NCI-H446 (cell line): ENCODE measurements around the gene MYH9.
"Not testable (repeated sequence)": the region's sequence is repeated elsewhere in the genome, so short reads cannot be mapped to it uniquely, and the experiment has no call there.

Source experiments
- DNase-seq, 2 experiments: peaks; one replicate each; lab custom pipeline; 2025; lab: John Stamatoyannopoulos, UW

MYH9 gene

DNA sequence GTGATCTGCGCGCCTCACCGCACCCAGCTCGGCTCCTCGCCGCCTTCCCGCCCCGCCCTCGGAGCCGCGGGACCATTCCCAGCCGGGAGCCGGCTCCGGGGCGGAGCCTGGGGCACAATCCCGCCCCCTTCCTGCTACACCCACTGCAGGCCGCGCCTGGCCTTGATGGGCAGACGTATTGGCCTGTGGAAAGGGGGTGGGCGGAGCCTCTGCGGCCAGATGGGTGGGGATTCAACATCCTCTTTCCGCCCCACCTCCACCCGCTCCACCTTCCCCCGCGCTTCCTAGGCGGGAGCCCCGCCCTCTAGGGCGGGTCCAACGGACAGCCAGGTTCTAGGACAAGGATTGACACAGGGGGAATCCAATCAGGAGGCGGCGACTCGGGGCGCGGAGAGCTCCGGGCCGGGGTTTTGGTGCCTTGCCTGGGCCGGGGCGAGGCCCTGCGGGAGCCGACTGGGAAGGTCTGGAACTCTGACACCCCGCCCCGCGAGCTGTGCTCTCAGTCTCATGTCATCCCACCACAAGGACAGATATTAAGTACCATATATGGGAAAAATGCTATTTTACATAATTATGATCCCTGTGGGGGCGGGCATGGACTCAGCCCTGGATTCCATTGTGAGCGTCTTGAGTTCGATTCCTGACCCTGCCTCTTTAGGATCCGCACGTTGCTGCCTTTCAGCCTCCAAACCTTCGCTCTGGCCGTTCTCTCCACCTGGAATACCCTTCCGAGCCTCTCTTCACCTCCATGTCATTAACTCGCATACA, at the start of gene MYH9:
TSS of gene MYH9 (minus strand) at position 9 of the 768 bp plus-strand sequence. CDS start 38,731 bp downstream, outside the sequence.
- DNase-seq = peak; percentile 97 to 99

DNA sequence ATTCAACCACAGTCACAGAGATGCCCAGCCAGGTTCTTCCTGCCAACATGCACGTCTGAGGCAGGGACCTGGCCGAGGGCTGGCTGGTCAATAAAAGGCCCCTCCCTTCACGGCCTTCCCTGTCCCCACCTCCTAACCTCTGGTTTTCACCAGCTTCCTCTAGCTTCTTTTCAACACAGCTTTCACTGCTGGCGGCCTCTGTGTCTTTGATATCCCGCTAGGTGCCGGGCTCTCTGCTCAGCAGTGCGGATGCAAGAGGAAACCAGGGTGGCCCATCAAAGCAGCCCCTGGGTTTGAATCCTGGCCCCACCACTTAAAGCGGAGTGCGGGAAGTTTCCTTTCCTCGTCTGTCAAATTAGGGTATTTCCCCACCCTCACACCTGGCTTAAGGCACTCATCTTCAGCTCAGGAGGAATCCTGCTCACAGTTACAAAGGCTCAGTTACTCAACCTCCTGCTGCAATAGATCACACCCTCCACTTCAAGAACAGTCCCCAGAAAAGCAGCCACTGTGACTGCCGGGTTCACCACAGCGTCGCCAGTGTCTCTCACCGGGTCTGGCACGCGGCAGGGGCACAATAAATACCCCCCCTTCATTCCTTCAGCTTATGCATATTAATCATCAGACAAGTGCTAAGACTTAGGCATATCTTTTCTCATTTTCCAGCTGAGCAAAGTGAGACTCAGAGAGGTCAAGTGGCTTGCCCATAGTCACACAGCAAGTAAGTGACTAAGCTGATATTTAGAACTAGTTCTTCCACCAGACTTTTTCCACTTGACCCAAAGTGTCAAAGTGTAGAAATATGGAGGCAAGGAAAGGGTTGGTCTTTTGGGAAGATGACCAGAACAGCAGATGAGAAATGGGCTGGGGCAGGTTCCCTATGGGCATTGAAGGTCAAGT, 48.0 kb upstream of the MYH9 start:
- DNase-seq = no peak

DNA sequence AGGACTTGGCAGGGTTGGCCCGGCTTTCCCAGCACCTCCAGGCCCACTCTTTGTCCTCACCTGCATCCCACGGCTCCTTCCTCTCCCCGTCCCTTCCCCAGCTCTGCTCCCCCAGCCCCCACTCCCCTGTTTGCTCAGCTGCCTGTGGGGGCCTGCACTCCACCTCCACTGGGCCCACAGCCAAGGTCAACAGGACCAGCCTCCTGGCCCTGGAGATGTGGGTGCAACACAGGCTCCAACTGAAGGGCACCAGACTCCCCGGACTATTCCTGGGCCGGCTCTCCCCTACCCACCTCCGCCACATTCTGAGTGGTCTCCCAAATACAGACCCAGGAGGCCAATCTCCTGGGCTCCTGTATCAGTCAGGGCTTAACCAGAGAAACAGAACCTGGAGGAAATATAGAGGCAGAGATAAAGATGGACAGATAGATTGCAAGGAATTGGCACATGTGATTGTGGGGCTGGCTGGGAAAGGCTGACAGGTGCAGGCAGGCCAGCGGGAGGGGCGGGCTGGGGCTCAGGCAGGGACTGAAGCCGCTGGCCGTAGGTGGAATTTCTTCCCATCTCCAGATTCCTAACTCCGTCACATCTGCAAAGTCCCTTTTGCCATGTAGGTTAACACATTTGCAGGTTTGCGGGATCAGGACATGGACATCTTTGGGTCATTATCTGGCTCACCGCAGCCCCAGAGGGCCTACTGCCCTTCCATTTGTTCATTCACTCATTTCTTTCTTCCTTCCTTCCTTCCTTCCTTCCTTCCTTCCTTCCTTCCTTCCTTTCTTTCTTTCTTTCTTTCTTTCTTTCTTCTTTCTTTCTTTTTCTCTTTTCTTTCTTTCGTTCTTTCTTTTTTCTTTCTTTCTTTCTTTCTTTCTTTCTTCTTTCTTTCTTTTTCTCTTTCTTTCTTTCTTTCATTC, 45.8 kb upstream of the MYH9 start:
- DNase-seq = no peak

DNA sequence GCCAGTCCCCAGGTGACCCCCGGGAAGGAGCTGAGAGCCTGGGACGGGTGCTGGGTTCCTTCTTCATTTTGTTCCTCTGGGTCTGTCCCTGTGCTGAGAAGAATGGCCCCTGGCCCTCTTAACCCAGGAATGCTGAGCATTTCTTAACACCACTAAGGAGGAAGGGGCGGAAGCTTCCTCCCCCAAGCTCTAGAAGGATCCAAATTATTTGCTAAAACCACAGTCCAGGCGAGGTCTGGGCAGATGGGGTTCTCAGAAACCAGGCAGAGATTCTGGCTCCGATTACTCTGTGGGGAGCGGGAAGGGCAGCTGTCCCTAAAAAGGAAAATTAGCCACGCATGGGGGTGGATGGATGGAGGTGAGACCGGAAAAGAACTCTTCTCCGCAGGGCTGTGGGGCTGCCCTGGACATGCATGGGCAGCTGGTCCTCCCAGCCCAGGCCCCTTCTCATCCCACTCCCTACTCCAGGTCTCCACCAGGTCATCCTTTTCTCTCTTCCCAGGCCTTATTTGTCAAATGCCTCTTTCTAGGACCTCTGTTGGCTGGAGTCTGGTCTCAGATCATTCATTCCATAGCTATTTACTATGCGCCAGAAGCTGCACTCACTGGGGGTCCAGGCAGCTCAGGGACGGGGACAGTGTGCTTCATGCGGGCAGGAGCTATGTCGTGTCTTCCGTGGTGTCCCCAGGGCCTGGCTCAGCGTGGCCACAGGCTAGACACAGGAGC, 45.0 kb upstream of the MYH9 start:
- no peak for DNase-seq

DNA sequence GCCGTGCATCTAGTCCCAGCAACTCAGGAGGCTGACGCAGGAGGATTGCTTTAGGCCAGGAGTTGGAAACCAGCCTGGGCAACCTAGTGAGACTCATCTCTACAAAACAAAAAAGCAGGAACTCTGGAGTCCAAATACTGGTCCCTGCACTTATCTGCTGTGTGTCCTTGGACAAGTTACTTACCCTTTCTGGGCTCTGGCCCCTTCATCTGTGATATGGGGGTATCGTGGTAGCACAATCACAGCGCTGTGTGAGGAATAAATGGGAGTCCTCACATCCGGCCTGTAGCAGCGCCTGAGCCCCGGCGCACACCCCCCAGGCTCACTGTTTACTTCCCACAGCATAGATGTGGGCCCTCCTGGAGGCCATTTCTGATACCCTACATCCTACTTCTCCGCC, 44.2 kb upstream of the MYH9 start:
- no peak for DNase-seq

DNA sequence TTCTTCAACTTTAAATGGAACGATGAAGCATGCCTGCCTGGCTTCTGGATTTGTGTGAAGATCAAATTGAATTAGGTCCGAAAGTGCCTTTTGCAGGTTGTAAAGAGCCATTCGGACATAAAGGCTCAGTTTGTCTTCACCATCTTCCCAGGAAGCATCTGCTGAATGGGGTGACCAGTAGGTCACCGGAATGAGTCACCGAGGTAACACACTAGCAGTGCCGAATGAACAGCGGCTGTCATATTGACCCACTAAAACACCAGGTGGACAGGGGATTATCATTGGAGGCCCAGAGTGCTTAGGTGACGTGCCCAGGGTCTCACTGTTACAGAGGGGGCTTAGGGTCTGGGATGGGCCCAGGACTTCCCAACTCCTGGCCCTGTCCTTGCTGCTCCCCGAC, 43.1 kb upstream of the MYH9 start:
- DNase-seq = no peak

DNA sequence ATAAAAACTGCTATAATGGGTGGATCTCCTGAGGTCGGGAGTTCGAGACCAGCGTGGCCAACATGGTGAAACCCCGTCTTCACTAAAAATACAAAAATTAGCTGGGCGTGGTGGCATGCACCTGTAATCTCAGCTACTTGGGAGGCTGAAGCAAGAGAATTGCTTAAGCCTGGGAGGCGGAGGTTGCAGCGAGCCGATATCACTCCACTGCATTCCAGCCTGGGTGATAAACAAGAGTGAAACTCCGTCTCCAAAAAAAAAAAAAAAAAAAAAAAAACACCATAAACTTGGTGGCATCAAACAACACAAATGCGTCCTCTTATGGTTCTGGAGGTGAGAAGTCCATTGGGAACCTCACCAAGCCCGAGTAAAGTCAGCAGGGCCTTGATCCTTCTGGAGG, 40.2 kb upstream of the MYH9 start:
- DNase-seq = not testable (repeated sequence)

DNA sequence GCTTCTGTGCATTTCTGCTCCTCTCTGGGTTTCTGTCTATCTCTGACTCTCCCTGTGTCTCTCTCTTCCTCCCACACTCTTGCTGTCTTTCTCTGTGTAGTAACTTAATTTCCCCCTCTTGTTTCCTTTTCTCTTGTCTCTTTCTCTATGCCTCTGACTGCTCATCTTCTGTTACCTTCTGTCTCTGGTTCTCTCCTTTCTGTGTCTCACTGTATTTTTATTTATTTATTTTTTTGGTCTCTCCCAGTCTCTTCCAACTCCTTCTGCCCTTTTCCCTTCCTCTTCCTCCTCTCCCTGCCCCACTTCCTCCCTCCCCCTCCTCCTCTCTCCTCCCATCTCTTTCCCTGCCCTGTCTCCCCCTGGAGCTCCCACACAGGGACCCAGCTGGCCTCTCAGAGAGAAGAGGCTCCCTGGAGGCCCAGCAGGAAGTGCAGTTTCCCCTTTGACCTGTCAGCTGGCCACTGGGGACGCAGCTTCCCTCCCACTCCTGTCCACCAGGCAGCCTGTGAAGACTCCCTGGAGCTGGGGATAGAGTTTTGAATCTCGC, 38.3 kb upstream of the MYH9 start:
- DNase-seq = no peak

DNA sequence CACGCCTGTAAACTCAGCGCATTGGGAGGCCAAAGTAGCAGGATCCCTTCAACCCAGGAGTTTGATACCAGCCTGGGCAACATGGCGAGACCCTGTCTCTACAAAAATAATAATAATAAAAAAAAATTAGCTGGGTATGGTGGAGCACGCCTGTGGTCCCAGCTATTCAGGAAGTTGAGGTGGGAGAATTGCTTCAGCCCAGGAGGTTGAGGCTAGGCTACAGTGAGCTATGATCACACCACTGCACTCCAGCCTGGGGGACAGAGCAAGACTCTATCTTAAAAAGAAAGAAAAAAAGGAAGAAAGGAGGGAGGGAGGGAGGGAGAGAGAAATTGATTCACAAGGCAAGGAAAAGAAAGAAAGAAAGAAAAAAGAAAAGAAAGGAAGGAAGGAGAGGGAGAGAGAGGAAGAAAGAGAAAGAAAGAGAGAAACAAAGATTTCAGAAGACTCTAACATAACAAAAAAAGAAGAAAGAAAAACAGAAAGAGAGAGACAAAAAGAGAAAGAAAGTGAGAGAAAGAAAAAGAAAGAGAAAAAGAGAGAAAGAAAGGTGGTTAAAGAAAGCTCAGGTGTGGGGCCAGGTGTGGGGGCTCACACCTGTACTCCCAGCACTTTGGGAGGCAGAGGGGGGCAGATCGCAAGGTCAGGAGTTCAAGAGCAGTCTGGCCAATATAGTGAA, 37.3 kb upstream of the MYH9 start:
- DNase-seq = no peak

DNA sequence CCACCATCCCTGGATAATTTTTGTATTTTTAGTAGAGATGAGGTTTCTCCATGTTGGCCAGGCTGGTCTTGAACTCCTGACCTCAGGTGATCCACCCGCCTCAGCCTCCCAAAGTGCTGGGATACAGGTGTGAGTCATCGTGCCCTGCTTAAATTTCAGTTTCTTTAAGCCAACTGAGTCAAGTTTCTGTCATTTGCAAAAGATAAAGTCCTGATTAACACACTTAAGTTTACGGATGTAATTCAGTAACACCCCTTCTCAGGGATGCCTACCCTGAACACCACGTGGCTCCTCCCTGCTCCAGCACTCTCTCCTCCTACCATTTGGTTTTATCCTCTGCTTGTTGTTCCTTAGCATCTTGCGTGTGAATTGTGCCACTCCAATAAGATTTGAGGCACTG, 36.7 kb upstream of the MYH9 start:
- DNase-seq = not testable (repeated sequence)

DNA sequence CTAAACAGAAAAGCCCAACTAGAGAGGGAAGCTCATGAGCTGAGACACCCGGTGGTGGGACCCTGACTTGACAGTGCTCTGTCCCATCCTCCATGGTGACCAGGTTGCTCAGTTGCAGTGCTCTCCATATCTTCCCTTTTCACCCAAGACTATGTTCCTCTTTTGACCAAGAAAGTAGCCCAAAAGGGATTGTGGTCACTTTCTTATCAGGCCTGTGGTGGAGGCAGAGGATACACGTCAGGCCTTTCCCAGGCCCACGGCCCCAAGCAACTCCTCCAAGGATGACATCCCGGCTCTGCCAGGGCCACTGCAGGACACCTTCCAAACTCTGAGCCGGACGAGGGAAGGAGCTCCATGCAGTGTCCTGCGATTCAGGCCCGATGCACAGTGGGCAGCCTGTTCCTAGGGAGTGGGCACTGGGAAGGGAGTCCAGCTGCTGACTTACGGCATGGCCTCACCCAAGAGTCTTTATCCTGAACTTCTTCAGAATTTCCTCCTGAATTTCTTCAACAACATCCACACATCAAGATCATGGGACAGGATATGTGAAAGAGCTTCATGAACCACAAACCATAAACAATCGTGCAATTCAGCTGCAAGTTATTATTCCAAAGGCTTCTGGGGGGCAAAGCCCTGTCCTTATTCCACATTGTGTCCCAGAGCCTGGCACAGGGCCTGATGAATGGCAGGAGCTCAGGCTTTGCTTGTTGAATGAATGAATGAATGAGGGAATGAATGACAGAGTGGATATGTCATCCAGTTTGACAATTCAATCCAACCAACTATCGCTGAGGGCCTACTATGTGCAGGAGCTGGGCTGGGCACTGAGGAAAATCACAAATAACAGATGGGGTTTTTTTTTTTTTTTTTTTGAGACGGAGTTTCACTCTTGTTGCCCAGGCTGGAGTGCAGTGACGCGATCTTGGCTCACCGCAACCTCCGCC, 36.0 kb upstream of the MYH9 start:
- no peak for DNase-seq

DNA sequence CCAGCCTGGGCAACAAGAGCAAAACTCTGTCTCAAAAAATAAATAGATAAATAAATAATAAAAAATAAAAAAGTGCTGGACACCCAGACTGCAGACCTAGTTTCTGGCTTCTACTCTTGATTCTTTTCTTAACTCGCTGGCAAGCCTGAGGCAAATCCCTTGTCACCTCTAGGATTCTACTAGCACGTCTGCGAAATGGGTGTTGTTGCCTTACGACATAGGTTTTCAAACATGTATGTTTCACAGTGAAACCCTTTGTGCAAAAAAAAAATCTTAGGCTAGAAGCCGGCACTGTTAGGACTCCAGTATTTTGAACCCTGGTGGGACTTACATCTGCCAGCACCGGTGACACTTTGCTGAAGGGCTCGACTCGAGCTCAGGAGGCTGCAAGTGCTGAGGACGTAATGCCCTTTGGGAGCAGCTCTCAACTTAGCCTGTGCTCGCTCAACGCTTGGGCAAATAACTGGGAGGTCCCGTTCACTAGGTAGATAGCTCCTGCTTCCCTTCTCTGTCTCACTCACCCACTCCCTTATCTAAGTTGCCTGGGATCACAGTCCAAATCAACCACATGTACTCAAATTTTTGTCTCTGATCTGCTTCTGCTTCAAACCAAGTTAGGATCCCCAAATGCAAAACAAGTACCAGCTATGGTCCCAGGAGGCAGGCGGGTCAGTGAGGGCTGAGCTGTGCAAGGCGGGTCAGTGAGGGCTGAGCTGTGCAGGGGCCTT, 34.7 kb upstream of the MYH9 start:
- no peak for DNase-seq

DNA sequence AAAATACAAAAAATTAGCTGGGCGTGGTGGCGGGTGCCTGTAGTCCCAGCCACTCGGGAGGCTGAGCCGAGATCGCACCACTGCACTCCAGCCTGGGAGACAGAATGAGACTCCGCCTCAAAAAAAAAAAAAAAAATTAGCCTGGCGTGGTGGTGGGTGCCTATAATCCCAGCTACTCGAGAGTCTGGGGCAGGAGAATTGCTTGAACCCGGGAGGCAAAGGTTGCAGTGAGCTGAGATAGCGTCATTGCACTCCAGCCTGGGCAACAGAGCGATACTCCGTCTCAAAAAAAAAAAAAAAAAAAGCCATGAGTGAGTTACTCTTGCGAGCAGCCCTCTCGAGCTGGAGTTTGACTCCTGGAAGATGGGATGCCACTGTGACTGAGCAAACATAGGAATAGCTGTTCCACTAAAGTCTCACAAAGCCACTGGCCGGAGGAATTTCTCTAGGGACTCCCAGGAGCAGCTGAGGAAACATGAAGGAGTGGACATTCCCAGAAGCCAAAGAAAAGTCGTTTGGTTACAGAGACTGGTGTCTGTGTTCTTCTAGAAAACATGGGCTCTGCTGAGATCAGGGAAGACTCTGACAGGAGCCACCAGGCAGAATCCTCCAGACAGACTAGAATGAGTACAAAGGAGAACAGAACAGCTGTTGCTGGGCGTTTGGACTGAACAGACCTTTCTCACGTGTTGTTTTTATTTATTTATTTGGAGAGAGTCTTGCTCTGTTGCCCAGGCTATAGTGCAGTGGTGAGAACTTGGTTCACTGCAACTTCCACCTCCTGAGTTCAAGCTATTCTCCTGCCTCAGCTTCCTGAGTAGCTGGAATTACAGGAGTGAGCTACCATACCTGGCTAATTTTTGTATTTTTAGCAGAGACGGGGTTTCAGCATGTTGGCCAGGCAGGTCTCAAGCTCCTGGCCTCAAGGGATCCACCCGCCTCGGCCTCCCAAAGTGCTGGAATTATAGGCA, 32.4 kb upstream of the MYH9 start:
- no peak for DNase-seq

DNA sequence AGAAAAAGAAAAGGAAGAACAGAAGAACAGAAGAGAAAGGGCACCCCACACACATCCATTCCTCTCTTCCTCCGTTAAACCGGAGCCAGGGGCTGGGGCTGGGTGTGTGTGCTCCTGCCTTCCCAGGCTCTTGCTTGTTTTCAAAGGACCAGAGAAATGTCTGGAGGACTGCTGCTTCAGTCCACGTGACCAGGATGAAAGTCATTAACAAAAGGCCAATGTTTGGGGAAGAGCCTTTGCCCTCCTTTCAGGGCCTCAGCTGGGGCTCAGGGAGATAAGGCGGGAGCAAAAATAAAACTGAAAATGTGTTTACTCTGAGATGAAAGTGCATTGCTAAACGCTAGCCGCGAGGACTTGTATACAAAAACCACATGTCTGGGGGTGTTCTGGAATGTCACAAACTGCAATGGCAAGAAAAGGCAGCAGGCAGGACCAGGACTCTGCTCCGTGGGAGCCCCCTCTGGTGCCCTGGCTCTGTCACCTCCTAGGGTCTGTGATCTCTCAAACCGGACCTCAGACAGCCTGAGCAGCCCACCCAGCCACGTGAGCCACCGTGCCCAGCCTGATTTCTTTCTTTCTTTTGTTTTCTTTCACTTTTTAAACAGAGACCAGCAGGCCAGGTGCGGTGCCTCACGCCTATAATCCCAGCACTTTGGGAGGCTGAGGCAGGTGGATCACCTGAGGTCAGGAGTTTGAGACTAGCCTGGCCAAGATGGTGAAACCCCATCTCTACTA, 31.6 kb upstream of the MYH9 start:
- no peak for DNase-seq

DNA sequence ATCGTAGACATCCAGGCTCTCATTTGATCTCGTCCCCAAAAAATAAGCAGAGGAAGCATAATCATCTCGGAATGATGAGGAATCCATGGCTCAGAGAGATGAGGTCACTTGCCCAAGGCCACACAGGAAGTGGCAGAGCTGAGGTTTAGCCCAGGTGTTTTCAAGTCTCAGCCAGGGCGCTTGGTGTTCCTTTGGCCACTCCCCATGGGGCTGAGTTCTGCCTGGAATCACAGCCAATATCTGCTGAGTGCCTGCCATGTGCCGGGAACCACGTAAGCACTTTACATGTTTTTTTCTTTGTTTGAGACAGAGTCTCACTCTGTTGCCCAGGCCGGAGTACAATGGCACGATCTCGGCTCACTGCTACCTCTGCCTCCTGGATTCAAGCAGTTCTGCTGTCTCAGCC, 29.5 kb upstream of the MYH9 start:
- no peak for DNase-seq

DNA sequence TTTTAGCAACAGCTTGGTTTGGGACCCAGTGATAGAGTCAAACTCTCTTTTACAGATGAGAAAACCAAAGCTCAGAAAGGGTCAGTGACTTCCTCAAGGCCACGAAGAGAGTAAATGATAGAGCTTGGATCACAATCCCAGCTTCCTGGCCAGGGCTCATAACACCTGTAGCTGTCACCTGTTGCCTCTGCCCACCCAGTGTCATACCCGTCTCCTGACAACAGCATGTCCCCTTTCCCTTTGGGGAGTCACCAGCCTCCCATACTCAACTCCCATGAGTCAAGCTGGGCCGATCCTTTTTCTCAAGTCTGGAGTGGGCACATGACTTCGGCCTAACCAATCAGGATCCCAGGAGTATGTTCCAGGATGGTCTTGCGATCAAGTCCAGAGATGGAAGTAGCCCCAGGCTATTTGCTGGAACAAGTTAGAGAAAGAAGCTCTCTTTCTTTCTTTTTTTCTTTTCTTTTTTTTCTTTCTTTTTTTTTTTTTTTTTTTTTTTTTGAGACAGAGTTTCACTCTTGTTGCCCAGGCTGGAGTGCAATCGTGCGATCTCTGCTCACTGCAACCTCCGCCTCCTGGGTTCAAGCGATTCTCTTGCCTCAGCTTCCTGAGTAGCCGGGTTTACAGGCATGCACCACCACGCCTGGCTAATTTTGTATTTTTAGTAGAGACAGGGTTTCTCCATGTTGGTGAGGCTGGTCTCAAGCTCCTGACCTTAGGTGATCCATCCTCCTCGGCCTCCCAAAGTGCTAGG, 27.8 kb upstream of the MYH9 start:
- DNase-seq = no peak
